Effector memory CD8-positive, alpha-beta T cell (primary cell): ENCODE data around the gene BNIP3.
"Not testable (repeated sequence)": the region's sequence is repeated elsewhere in the genome, so short reads cannot be mapped to it uniquely, and the experiment has no call there.

ENCODE experiments used
- ATAC-seq: fragments of 150-1000 bp; cut with Tn5 transposase; replicated peaks from 2 replicates; pipeline ENCODE4 v1.10.0; 2021; ENCODE audit warnings: mild to moderate bottlenecking, moderate library complexity
- DNase-seq, 3 experiments: peaks; one replicate each; pipeline ENCODE4 v3.0.0; 2021
- H3K27ac Mint-ChIP-seq, 2 donors: one replicate each; pipeline ENCODE4 v1.8.0; 2022; ENCODE audit warnings: mild to moderate bottlenecking in 2 of 2, mixed read lengths in 2 of 2, moderate library complexity in 2 of 2
- H3K27me3 Mint-ChIP-seq, 2 donors: one replicate each; pipeline ENCODE4 v1.8.0; 2022; ENCODE audit warnings: mixed read lengths in 2 of 2
- H3K36me3 Mint-ChIP-seq: one replicate; pipeline ENCODE4 v1.8.0; 2022; ENCODE audit warnings: mild to moderate bottlenecking, moderate library complexity, mixed read lengths; ENCODE audit not compliant: insufficient read depth
- H3K4me1 Mint-ChIP-seq, 2 donors: one replicate each; pipeline ENCODE4 v1.8.0; 2022; ENCODE audit warnings: low read depth in 2 of 2, mixed read lengths in 2 of 2
- H3K4me3 Mint-ChIP-seq, 2 donors: one replicate each; pipeline ENCODE4 v1.8.0; 2022; ENCODE audit warnings: mild to moderate bottlenecking in 2 of 2, mixed read lengths in 2 of 2, moderate library complexity in 2 of 2
- H3K9me3 Mint-ChIP-seq, 2 donors: one replicate each; pipeline ENCODE4 v1.8.0; 2022; ENCODE audit warnings: mixed read lengths in 2 of 2

BNIP3 gene

DNA sequence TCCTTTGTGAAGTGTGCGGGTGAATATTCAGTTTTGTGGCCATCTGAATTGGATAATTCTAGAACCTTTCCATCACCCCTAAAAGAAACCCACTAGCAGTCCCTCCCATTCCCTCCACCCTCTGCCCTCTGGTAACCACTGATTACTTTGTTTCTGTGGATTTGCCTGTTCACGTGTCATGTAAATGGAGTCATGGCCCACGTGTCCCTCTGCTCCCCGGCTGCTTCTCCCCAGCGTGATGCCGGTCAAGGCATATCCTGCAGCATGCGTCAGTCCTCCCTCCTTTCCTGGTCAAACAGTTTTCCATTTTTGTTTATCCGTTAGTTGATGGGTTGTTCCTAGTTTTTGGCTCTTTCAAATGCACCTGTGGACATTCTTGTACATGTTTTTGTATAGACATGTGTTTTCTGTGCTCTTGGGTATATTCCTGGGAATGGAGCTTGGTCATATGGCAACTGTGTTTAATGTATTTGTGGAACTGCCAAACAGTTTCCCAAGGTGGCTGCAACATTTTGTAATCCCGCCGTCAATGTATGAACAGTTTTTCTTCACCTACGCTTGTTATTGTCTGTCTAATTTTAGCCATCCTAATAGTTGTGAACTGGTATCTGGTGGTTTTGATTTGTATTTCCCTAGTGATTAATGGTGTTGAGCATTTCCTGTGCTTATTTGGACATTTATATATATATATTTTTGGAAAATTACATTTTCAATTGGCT lies 58.5 kb downstream of the BNIP3 start:
- H3K4me1 Mint-ChIP-seq, result peaks cover 52 to 62% of the 10 kb centered on the region in 2 donors
- peak overlapping the region in 1 of 2 donors; percentile 18 for H3K27ac Mint-ChIP-seq
- DNase-seq (no peak), ATAC-seq (no peak)
- H3K27me3 Mint-ChIP-seq, result no peaks in the 10 kb centered on the region
- H3K9me3 Mint-ChIP-seq, result no peaks in the 10 kb centered on the region
- H3K36me3 Mint-ChIP-seq, result peaks cover 22% of the 10 kb centered on the region
- H3K4me3 Mint-ChIP-seq, result no peak overlapping the region

DNA sequence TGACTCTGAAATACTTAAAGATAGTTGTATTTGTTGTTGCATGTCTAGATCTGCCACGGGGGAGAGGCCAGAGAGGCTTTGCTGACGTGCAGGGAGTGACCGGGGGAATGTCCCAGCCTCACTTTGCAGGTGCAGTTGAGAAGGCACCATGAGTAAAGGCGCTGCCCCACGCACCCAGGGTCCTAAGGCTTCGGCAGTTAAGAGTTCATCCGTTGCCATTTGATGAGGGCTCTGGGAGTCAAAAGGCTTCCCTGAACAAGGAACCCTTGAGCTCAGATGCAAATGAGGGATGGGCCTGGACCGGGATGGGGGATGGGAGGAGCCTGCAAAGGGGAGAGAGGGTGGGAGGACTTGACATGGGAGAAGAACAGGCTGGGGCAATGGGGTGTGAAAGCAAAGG lies 60.5 kb downstream of the BNIP3 start:
- no peak for ATAC-seq
- peak overlapping the region; percentile 42 to 71 for H3K27ac Mint-ChIP-seq

DNA sequence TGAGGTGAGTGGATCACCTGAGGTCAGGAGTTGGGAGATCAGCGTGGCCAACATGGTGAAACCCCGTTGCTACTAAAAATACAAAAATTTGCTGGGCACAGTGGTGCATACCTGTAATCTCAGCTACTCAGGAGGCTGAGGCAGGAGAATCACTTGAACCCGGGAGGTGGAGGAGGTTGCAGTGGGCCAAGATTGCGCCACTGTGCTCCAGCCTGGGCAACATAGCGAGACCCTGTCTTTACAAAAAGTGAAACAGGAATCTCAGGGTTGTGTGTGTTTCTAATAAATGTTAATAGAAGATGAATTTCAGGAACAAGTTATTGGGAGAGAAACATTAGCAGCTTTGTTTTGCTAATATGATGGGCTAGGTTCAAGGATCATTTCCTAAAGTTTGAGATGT lies 61.0 kb downstream of the BNIP3 start:
- H3K9me3 Mint-ChIP-seq, result no peaks in the 10 kb centered on the region
- no peak overlapping the region for H3K4me3 Mint-ChIP-seq
- no peaks in the 10 kb centered on the region for H3K27me3 Mint-ChIP-seq
- peak overlapping the region; percentile 42 to 71 for H3K27ac Mint-ChIP-seq
- H3K4me1 Mint-ChIP-seq, result peaks cover 49 to 56% of the 10 kb centered on the region in 2 donors
- H3K36me3 Mint-ChIP-seq, result peaks cover 31% of the 10 kb centered on the region
- DNase-seq (no peak), ATAC-seq (no peak)

More for the DNA sequence above, 60.5 kb downstream of the BNIP3 start:
- H3K27me3 Mint-ChIP-seq, result no peaks in the 10 kb centered on the region
- H3K4me3 Mint-ChIP-seq, result no peak overlapping the region
- no peaks in the 10 kb centered on the region for H3K9me3 Mint-ChIP-seq
- peaks cover 27% of the 10 kb centered on the region for H3K36me3 Mint-ChIP-seq
- peaks cover 44 to 56% of the 10 kb centered on the region in 2 donors for H3K4me1 Mint-ChIP-seq
- DNase-seq, result no peak

DNA sequence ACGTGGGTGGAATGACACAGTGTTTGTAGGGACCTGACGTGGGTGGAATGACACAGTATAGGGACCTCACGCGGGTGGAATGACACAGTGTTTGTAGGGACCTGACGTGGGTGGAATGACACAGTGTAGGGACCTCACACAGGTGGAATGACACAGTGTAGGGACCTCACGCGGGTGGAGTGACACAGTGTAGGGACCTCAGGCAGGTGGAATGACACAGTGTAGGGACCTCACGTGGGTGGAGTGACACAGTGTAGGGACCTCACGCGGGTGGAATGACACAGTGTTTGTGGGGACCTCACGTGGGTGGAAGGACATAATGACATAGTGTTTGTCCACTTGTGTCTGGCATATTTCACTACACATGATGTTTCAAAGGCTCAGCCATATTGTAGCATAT lies 61.6 kb downstream of the BNIP3 start:
- no peak for ATAC-seq
- Mint-ChIP-seq H3K4me3 (no peak overlapping the region), H3K4me1 (peaks cover 53 to 59% of the 10 kb centered on the region in 2 donors), H3K36me3 (peaks cover 35% of the 10 kb centered on the region), H3K27ac (peak overlapping the region; percentile 42 to 71), H3K9me3 (no peaks in the 10 kb centered on the region), H3K27me3 (no peaks in the 10 kb centered on the region)
- DNase-seq, result no peak

DNA sequence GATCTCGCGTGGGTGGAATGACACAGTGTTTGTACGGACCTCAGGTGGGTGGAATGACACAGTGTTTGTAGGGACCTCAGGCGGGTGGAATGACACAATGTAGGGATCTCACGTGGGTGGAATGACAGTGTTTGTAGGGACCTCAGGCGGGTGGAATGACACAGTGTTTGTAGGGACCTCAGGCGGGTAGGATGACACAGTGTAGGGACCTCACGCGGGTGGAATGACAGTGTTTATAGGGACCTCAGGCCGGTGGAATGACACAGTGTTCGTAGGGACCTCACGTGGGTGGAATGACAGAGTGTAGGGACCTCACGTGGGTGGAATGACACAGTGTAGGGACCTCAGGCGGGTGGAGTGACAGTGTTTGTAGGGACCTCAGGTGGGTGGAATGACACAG lies 62.3 kb downstream of the BNIP3 start:
- not testable (repeated sequence) for H3K27me3 Mint-ChIP-seq, ATAC-seq, DNase-seq, H3K9me3 Mint-ChIP-seq
- peak overlapping the region; percentile 42 to 71 for H3K27ac Mint-ChIP-seq
- H3K4me3 Mint-ChIP-seq, result peak overlapping the region in 1 of 2 donors; percentile 33
- H3K36me3 Mint-ChIP-seq, result peaks cover 38% of the 10 kb centered on the region
- H3K4me1 Mint-ChIP-seq, result peaks cover 55 to 56% of the 10 kb centered on the region in 2 donors
